ENCODE data around the gene NLK. TPM values are rescaled to one million over a fixed set of nuclear protein-coding genes. Genes with fewer than 3 reads are reported as not detected.
"Not testable (repeated sequence)": the region's sequence is repeated elsewhere in the genome, so short reads cannot be mapped to it uniquely, and the experiment has no call there.

NLK gene
- total RNA-seq, 2 donors from 2014 or later = 15.5 to 30.1 TPM

GRCh38 chr17:28030386-28030785 is 12.1 kb upstream of the NLK start:
- 25 to 44% methylated on average over 3 of the region's 3 CpGs for WGBS, 2 donors
- DNase-seq (peak; percentile 75 to 91 (median 82)), ATAC-seq (peak; percentile 97)
- TF ChIP-seq CTCF (IDR thresholded peaks at IDR 0.05) (peak in 1 of 7 experiments; percentile 10), POLR2A (IDR thresholded peaks at IDR 0.05) (peak in 2 of 3 donors; percentile 41 to 45)
- H3K36me3 ChIP-seq (replicated peaks in 1 of 2; ENCODE audit: insufficient read depth in 1 of 2, low read depth in 2 of 2) = no peaks in the 10 kb centered on the region
- H3K27ac ChIP-seq = peak overlapping the region; percentile 43 to 85 (median 62)
- intact Hi-C loops (cut with DNase I) = no loop called here
- H3K27me3 ChIP-seq = no peaks in the 10 kb centered on the region
- H3K9me3 ChIP-seq = no peaks in the 10 kb centered on the region
- H3K4me1 ChIP-seq = peaks cover 33% of the 10 kb centered on the region
- no peak overlapping the region for H3K4me3 ChIP-seq

GRCh38 chr17:28031174-28031573 is 11.3 kb upstream of the NLK start:
- 88 to 89% methylated on average over 6 of the region's 6 CpGs for WGBS, 2 donors
- intact Hi-C loops (cut with DNase I) = no loop called here
- no peak for ATAC-seq
- no peaks in the 10 kb centered on the region for H3K36me3 ChIP-seq (replicated peaks in 1 of 2; ENCODE audit: insufficient read depth in 1 of 2, low read depth in 2 of 2)
- H3K9me3 ChIP-seq = no peaks in the 10 kb centered on the region
- H3K4me3 ChIP-seq = no peak overlapping the region
- no peaks in the 10 kb centered on the region for H3K27me3 ChIP-seq
- H3K4me1 ChIP-seq = peaks cover 33% of the 10 kb centered on the region
- H3K27ac ChIP-seq = peak overlapping the region; percentile 43 to 85 (median 60)
- no peak for DNase-seq
- TF ChIP-seq POLR2A (IDR thresholded peaks at IDR 0.05) = no peak
- no peak for TF ChIP-seq CTCF (IDR thresholded peaks at IDR 0.05)

GRCh38 chr17:28033972-28034714 is 8.3 kb upstream of the NLK start:
- H3K4me3 ChIP-seq = no peak overlapping the region
- TF ChIP-seq CTCF (IDR thresholded peaks at IDR 0.05) (no peak), POLR2A (IDR thresholded peaks at IDR 0.05) (no peak)
- H3K27me3 ChIP-seq = no peaks in the 10 kb centered on the region
- ATAC-seq = no peak
- H3K27ac ChIP-seq = no peak overlapping the region
- H3K36me3 ChIP-seq (replicated peaks in 1 of 2; ENCODE audit: insufficient read depth in 1 of 2, low read depth in 2 of 2) = no peaks in the 10 kb centered on the region
- H3K4me1 ChIP-seq = peaks cover 27% of the 10 kb centered on the region
- no peak for DNase-seq
- intact Hi-C loops (cut with DNase I) = no loop called here
- no peaks in the 10 kb centered on the region for H3K9me3 ChIP-seq
- 59 to 73% methylated on average over 8 of the region's 8 CpGs for WGBS, 2 donors

- H3K27me3 ChIP-seq; ATAC-seq; DNase-seq; intact Hi-C loops (cut with DNase I); H3K36me3 ChIP-seq (replicated peaks in 1 of 2; ENCODE audit: insufficient read depth in 1 of 2, low read depth in 2 of 2); H3K27ac ChIP-seq; H3K9me3 ChIP-seq; H3K4me3 ChIP-seq: not testable (repeated sequence)
- peaks cover 14% of the 10 kb centered on the region for H3K4me1 ChIP-seq
- 92 to 95% methylated on average over 4 of the region's 4 CpGs for WGBS, 2 donors
These were observed 7.0 kb upstream of the NLK start for GRCh38 chr17:28035452-28035851.

DNA sequence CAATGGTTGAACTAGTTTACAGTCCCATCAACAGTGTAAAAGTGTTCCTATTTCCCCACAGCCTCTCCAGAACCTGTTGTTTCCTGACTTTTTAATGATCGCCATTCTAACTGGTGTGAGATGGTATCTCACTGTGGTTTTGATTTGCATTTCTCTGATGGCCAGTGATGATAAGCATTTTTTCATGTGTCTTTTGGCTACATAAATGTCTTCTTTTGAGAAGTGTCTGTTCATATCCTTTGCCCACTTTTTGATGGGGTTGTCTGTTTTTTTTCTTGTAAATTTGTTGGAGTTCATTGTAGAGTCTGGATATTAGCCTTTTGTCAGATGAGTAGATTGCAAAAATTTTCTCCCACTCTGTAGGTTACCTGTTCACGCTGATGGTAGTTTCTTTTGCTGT is 6.6 kb upstream of the NLK start:
- H3K27ac ChIP-seq; H3K9me3 ChIP-seq; intact Hi-C loops (cut with DNase I); H3K4me1 ChIP-seq; DNase-seq; ATAC-seq; H3K4me3 ChIP-seq; H3K36me3 ChIP-seq (replicated peaks in 1 of 2; ENCODE audit: insufficient read depth in 1 of 2, low read depth in 2 of 2); H3K27me3 ChIP-seq: not testable (repeated sequence)
- 95 to 96% methylated on average over 2 of the region's 2 CpGs for WGBS, 2 donors

GRCh38 chr17:28038802-28039201 is 3.7 kb upstream of the NLK start:
- H3K27me3 ChIP-seq = no peaks in the 10 kb centered on the region
- no peak overlapping the region for H3K27ac ChIP-seq
- H3K4me3 ChIP-seq = no peak overlapping the region
- no peak for TF ChIP-seq POLR2A (IDR thresholded peaks at IDR 0.05)
- no peak for TF ChIP-seq CTCF (IDR thresholded peaks at IDR 0.05)
- no peaks in the 10 kb centered on the region for H3K9me3 ChIP-seq
- peaks cover 16% of the 10 kb centered on the region for H3K4me1 ChIP-seq
- ATAC-seq (no peak), DNase-seq (no peak)
- H3K36me3 ChIP-seq (replicated peaks in 1 of 2; ENCODE audit: insufficient read depth in 1 of 2, low read depth in 2 of 2) = no peaks in the 10 kb centered on the region
- intact Hi-C loops (cut with DNase I) = no loop called here
- WGBS, 2 donors = 26% methylated on average over 1 of the region's 1 CpG

All from body of pancreas (tissue), 4 donors.